Lower lobe of right lung (tissue), 2 donors: ENCODE results near the gene GSG1L. TPM values are rescaled to one million over a fixed set of nuclear protein-coding genes. Genes with fewer than 3 reads are reported as not detected.

ENCODE experiments used
- ATAC-seq, 2 donors: fragments of 200-7000 bp; cut with Tn5 transposase; one replicate each; pipeline ENCODE4 v1.9.1; 2020 to 2022; ENCODE audit warnings: mild to moderate bottlenecking in 2 of 2, moderate library complexity in 2 of 2
- DNase-seq: peaks from one replicate; pipeline ENCODE4 v3.0.0-alpha.2; 2020
- H3K27ac ChIP-seq: fragments of 200-600 bp; one replicate; pipeline ENCODE4 v1.8.0; 2022
- H3K27me3 ChIP-seq: fragments of 200-600 bp; one replicate; pipeline ENCODE4 v1.8.0; 2022; ENCODE audit warnings: low read depth
- H3K36me3 ChIP-seq: fragments of 200-600 bp; one replicate; pipeline ENCODE4 v1.8.0; 2022; ENCODE audit warnings: mild to moderate bottlenecking
- H3K4me1 ChIP-seq: fragments of 200-600 bp; one replicate; pipeline ENCODE4 v1.8.0; 2022
- H3K4me3 ChIP-seq: fragments of 200-600 bp; one replicate; pipeline ENCODE4 v1.8.0; 2022; ENCODE audit warnings: mild to moderate bottlenecking
- H3K9me3 ChIP-seq: fragments of 200-600 bp; one replicate; pipeline ENCODE4 v1.8.0; 2022
- CTCF ChIP-seq: fragments of 200-600 bp; IDR thresholded peaks from one replicate; pipeline ENCODE4 v1.8.0; 2022; ENCODE audit warnings: antibody characterized with exemption, mild to moderate bottlenecking
- intact Hi-C: fragments of 100-400 bp; cut with DNase I; formaldehyde crosslinking; loops from one replicate; pipeline ENCODE4 v1.11.0; 2022
- total RNA-seq: library from RNA; stranded (reverse); fragmentation: NEBNext Ultra II Directional; extraction: Animal tissue kit (Norgen Biotek cat#: 25700); gene quantifications from one replicate; pipeline ENCODE4 v1.2.1, GENCODE V29; 2021
- donor health status: DM: no; HTN: yes; CAD: no; lungs with severe emphysema.

GSG1L gene
- total RNA-seq, 1 donor from 2014 or later: 0.30 TPM

GRCh38 chr16:27903046-27903655 lies 160.4 kb downstream of the GSG1L start:
- H3K27me3 ChIP-seq: no peaks in the 10 kb centered on the region

DNA sequence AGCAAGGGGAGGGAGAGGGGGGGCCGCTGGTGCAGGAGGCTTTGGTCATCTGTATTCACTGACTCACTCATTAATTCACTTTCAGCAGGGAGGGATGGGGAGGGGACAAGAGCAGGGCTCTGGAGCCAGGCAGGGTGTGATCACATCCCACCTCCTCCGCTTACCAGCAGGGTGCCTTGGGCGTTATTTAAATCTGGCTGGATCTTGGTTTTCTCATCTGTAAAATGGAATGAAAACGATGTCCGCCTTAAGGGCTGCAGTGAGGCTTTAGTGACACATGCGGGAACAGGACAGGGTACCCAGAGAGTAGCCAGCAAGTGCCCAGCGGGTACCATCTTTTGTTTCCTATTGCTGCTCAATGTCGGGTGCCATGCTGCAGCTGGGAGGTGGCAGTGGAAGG lies 161.0 kb downstream of the GSG1L start:
- Histone ChIP-seq H3K4me1 (no peaks in the 10 kb centered on the region), H3K27ac (no peak overlapping the region), H3K4me3 (no peak overlapping the region), H3K27me3 (no peaks in the 10 kb centered on the region), H3K9me3 (no peaks in the 10 kb centered on the region), H3K36me3 (no peaks in the 10 kb centered on the region)
- intact Hi-C loops: no loop called here
- ATAC-seq (no peak), DNase-seq (no peak)
- TF ChIP-seq CTCF: no peak

More at GRCh38 chr16:27903046-27903655, 160.4 kb downstream of the GSG1L start:
- DNase-seq (no peak), ATAC-seq (no peak)
- H3K4me3 ChIP-seq: no peak overlapping the region
- H3K4me1 ChIP-seq: no peaks in the 10 kb centered on the region
- H3K36me3 ChIP-seq: no peaks in the 10 kb centered on the region
- H3K9me3 ChIP-seq: no peaks in the 10 kb centered on the region
- H3K27ac ChIP-seq: no peak overlapping the region
- intact Hi-C loops: no loop called here
- no peak for TF ChIP-seq CTCF

GRCh38 chr16:27901956-27902355 lies 161.6 kb downstream of the GSG1L start:
- Histone ChIP-seq H3K27me3 (no peaks in the 10 kb centered on the region), H3K4me3 (no peak overlapping the region), H3K27ac (no peak overlapping the region), H3K9me3 (no peaks in the 10 kb centered on the region), H3K4me1 (no peaks in the 10 kb centered on the region), H3K36me3 (no peaks in the 10 kb centered on the region)
- intact Hi-C loops: no loop called here
- DNase-seq (no peak), ATAC-seq (no peak)
- no peak for TF ChIP-seq CTCF

DNA sequence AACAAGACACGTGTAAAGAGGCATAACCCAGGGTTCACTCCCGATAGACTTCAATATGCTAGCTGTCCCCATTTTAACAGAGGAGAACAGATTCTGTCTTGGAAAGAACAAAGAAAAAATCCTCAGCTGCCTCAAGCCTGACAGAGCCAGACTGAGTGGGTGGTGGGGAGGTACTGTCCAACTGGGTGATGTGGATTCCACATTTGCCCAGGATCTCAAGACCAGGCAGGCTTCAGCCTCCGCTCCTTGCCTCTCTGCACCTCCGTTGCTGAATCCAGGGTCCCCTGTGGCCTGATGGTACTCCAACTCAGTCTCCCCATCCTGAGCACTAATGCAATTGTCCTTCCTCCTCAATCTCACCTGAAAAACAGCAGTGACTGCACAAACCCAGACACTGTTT lies 163.8 kb downstream of the GSG1L start:
- intact Hi-C loops: no loop called here
- Histone ChIP-seq H3K27me3 (no peaks in the 10 kb centered on the region), H3K4me1 (no peaks in the 10 kb centered on the region), H3K36me3 (no peaks in the 10 kb centered on the region), H3K27ac (no peak overlapping the region), H3K4me3 (no peak overlapping the region), H3K9me3 (no peaks in the 10 kb centered on the region)
- ATAC-seq (no peak), DNase-seq (no peak)
- no peak for TF ChIP-seq CTCF

DNA sequence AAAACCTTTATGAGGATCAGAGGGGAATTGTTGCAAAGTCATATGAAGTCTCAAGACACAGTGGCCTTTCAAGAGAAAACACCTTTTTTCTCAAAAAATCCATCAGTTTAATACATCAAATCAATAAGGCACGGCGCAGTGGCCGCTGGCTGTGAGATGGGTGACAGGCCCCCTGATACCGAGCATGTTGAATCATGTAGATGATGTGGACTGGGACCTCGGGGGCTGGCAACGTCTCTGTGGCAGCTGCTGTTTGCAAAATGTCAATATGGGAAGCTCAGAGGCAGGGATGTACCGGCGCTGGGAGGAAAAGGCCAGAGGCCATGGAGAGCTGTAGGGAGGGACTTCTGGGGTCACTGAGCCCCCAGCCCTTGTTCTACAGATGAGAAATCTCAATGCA lies 169.1 kb downstream of the GSG1L start:
- intact Hi-C loops: no loop called here
- H3K27me3 ChIP-seq: peaks cover 26% of the 10 kb centered on the region
- H3K4me1 ChIP-seq: no peaks in the 10 kb centered on the region
- no peak for TF ChIP-seq CTCF
- no peaks in the 10 kb centered on the region for H3K36me3 ChIP-seq
- H3K27ac ChIP-seq: no peak overlapping the region
- H3K4me3 ChIP-seq: no peak overlapping the region
- no peak for ATAC-seq
- DNase-seq: no peak
- no peaks in the 10 kb centered on the region for H3K9me3 ChIP-seq
